Cardiac muscle cell (in vitro differentiated cells and primary cell): ENCODE results near the gene NR5A1. TPM values are rescaled to one million over a fixed set of nuclear protein-coding genes. Genes with fewer than 3 reads are reported as not detected.

Source experiments
- DNase-seq, 2 donors: peaks; one replicate each; pipeline versions ENCODE4 v3.0.0 to v3.0.0-alpha.2; 2010 to 2017; ENCODE audit warnings: low read depth in 1 of 2, low spot score in 1 of 2
- H3K27ac ChIP-seq: fragments of 200-600 bp; sonication (generic); 2 replicates; pipeline ENCODE4 v1.5.1; 2016
- H3K27me3 ChIP-seq: fragments of 200-600 bp; sonication (generic); 2 replicates; pipeline ENCODE4 v1.6.0; 2016; ENCODE audit warnings: control low read depth
- H3K36me3 ChIP-seq: fragments of 200-600 bp; sonication (generic); 2 replicates; pipeline ENCODE4 v1.5.1; 2016; ENCODE audit warnings: control low read depth
- H3K4me1 ChIP-seq: fragments of 200-600 bp; sonication (generic); 2 replicates; pipeline ENCODE4 v1.8.1; 2017; ENCODE audit warnings: low read depth, mild to moderate bottlenecking, mixed run types
- H3K4me3 ChIP-seq: fragments of 200-600 bp; sonication (generic); 2 replicates; pipeline ENCODE4 v1.5.1; 2016; ENCODE audit warnings: mild to moderate bottlenecking
- H3K9me3 ChIP-seq: fragments of 200-600 bp; sonication (generic); 2 replicates; pipeline ENCODE4 v1.5.1; 2017; ENCODE audit warnings: low read depth, mild to moderate bottlenecking, control low read depth
- polyA plus RNA-seq: library from polyadenylated mRNA; unstranded; fragments of >200 nt; fragmentation: Nextera tagmentation; extraction: Ambion mirVana; gene quantifications from 2 replicates; pipeline ENCODE4 v1.2.1, GENCODE V29; 2016
- total RNA-seq: library from RNA; depleted of rRNA; stranded (reverse); fragments of >200 nt; gene quantifications from 2 replicates; pipeline ENCODE4 v1.2.3, GENCODE V29; 2016
- TF ChIP-seq, protein P1 (sequence below): IDR thresholded peaks from 2 replicates; pipeline ENCODE4 v1.5.1; 2012; ENCODE audit warnings: low read depth, mild to moderate bottlenecking, low read length

NR5A1 gene
- total and polyA plus RNA-seq, 2 experiments from 2014 or later, result 0.12 TPM; not detected in 1

DNA sequence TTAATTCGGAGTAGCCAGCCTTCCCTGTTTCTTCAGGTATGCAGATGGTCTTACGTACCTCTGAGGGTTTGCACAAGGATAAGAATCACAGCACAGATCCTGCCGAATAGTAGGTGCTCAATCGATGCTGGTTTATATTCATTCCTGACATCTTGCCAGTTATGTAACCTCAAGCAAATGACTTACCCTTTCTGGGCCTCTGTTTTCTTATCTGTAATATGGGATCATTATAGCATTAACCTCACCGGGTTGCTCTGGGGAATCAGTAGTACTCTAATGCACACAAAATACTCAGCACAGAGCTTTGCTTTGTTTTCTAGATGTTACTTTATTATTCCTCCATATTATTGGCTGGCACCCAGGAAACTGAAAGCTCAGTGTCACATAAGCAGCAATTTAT is 7.7 kb upstream of the NR5A1 start:
- H3K4me1 ChIP-seq, result peaks cover 14% of the 10 kb centered on the region
- no peak overlapping the region for H3K4me3 ChIP-seq
- H3K9me3 ChIP-seq, result no peaks in the 10 kb centered on the region
- H3K36me3 ChIP-seq, result no peaks in the 10 kb centered on the region
- TF ChIP-seq, protein P1, sequence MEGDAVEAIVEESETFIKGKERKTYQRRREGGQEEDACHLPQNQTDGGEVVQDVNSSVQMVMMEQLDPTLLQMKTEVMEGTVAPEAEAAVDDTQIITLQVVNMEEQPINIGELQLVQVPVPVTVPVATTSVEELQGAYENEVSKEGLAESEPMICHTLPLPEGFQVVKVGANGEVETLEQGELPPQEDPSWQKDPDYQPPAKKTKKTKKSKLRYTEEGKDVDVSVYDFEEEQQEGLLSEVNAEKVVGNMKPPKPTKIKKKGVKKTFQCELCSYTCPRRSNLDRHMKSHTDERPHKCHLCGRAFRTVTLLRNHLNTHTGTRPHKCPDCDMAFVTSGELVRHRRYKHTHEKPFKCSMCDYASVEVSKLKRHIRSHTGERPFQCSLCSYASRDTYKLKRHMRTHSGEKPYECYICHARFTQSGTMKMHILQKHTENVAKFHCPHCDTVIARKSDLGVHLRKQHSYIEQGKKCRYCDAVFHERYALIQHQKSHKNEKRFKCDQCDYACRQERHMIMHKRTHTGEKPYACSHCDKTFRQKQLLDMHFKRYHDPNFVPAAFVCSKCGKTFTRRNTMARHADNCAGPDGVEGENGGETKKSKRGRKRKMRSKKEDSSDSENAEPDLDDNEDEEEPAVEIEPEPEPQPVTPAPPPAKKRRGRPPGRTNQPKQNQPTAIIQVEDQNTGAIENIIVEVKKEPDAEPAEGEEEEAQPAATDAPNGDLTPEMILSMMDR, result no peak
- no peak overlapping the region for H3K27ac ChIP-seq
- no peaks in the 10 kb centered on the region for H3K27me3 ChIP-seq
- DNase-seq, result no peak

DNA sequence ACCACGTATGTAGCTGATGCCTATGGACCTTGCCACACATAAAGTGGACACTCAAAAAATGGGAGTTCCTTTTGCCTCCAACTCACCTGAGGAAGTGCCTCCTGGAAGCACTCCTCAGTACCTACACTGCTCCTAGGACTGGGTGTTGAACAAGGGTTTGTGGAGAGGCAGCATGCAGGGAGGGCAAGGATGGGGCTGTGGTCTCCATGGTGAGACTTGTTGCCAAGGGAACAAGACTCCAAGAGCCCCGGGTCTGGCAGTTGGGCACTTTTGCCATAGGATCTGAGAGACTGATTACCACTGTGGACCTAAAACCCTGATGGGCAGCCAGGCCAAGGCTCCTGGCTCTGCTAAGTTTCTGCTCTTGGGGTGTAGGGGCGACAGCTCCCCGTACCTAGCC is 6.9 kb upstream of the NR5A1 start:
- Histone ChIP-seq H3K36me3 (no peaks in the 10 kb centered on the region), H3K27me3 (no peaks in the 10 kb centered on the region), H3K4me1 (peaks cover 14% of the 10 kb centered on the region), H3K4me3 (no peak overlapping the region), H3K27ac (no peak overlapping the region), H3K9me3 (no peaks in the 10 kb centered on the region)
- TF ChIP-seq, protein P1, result no peak
- DNase-seq, result no peak

DNA sequence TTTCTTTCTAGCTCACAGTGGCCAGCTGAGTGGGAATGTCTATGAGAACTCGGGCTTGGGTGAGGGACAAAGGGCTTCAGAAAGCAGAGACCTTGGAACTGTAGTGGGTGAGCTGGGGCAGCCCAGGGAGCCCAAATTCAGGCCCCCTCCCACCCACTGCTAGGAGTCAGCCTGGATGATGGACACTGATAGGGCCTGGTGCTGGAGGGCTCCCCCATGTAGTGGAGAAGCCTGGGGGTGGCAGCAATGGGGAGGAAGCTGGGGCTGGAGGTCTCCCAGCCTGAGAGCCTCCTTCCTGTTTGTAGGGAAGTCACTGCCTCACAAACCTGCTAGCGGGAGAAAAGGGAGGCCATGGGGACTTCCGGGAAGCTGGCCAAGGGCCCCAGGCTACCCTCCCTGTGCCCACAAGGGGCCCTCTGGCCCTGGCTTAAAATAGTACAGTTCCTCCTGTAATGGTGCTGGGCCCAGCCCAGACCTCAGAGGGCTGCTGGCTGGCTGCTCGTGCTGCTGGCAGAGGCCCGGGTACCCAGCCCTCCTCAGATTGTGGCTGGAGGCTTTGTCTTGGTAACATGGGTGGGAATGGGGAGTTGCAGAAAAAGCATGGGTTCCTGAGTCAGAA is 6.3 kb upstream of the NR5A1 start:
- H3K4me1 ChIP-seq, result peaks cover 14% of the 10 kb centered on the region
- H3K27ac ChIP-seq, result no peak overlapping the region
- TF ChIP-seq, protein P1, result no peak
- H3K4me3 ChIP-seq, result no peak overlapping the region
- no peaks in the 10 kb centered on the region for H3K9me3 ChIP-seq
- no peak for DNase-seq
- no peaks in the 10 kb centered on the region for H3K36me3 ChIP-seq
- H3K27me3 ChIP-seq, result no peaks in the 10 kb centered on the region

DNA sequence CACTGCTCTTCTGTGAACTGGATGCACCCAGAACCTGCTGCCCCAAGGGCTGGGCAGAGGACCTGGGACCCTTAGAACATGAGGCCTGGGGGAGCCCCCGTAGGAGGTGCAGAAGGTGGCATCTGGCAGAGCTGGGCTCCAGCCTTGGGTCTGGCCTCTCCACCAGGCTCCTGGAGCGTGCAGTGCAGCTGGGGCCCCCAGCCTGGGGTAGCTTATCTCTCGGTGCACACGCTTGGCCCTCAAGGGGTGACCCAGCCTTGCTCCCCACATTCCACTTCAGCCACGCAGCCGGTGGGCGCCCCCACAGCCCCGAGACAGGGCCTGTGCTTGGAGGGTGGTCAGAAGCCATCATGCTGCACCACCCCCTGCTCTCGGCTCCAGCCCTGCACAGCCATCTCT is 5.6 kb upstream of the NR5A1 start:
- peaks cover 14% of the 10 kb centered on the region for H3K4me1 ChIP-seq
- no peak overlapping the region for H3K27ac ChIP-seq
- TF ChIP-seq, protein P1, result no peak
- no peaks in the 10 kb centered on the region for H3K36me3 ChIP-seq
- no peak for DNase-seq
- H3K9me3 ChIP-seq, result no peaks in the 10 kb centered on the region
- no peaks in the 10 kb centered on the region for H3K27me3 ChIP-seq
- no peak overlapping the region for H3K4me3 ChIP-seq

DNA sequence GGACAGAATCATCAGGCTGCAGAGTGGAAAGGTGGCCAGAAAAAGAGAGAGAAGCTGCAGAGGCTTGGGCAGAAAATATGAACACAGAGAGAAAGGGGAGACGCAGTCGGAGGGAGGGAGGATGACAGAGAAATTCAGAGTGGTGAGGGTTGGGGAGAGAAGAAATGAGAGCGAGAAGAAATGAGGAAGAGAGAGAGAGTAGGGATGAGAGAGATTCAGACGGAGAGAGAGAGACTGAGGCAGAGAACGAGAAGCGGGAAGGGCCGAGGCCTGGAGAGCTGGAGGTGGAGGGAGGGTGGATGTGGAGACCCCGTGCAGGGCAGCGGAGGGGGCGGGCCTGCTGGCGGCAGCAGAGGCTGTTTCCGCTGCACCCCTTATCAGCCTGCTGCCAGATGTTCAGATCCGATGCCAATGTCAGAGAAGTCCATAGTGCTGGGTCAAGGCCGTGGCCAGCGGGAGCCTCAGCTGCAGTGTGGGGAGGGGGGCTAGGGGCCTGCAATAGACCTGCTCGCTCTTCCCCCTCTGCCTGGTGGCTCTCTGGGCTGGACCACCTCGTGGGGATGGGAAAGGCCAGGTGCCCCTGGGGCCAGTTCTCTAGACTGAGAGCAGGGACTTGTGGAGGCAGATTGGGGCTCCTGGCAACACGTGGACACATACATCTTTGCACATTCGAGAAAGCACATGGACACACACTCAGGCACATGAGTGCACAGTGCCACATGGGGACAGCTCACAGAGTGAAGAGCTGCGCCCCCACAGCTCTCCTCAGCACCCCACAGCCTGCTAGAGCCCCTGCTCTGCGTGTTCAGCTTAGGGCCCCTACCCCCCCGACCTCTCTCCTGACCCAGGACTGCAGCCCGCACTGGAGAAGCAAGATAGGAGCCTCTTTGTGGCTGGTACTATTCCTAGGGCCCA is 4.9 kb upstream of the NR5A1 start:
- TF ChIP-seq, protein P1, result no peak
- H3K36me3 ChIP-seq, result no peaks in the 10 kb centered on the region
- peaks cover 14% of the 10 kb centered on the region for H3K4me1 ChIP-seq
- DNase-seq, result peak in 1 of 2 donors; percentile 24
- H3K4me3 ChIP-seq, result no peak overlapping the region
- H3K27ac ChIP-seq, result no peak overlapping the region
- H3K27me3 ChIP-seq, result no peaks in the 10 kb centered on the region
- H3K9me3 ChIP-seq, result no peaks in the 10 kb centered on the region
